MM.1S (cell line): ENCODE measurements around the gene ATF1.

Experiments used
- EZH2 ChIP-seq: fragments of 300-600 bp; sonication (generic); optimal IDR thresholded peaks from 2 replicates; pipeline ENCODE3; 2017; ENCODE audit warnings: low read depth, mild to moderate bottlenecking, antibody characterized with exemption, low read length, mixed read lengths
- TF ChIP-seq, protein P1 (sequence below): fragments of 300-600 bp; sonication (generic); IDR thresholded peaks from 2 replicates; pipeline ENCODE4 v1.5.1; 2016; ENCODE audit warnings: antibody characterized with exemption, low read length, mixed read lengths

DNA sequence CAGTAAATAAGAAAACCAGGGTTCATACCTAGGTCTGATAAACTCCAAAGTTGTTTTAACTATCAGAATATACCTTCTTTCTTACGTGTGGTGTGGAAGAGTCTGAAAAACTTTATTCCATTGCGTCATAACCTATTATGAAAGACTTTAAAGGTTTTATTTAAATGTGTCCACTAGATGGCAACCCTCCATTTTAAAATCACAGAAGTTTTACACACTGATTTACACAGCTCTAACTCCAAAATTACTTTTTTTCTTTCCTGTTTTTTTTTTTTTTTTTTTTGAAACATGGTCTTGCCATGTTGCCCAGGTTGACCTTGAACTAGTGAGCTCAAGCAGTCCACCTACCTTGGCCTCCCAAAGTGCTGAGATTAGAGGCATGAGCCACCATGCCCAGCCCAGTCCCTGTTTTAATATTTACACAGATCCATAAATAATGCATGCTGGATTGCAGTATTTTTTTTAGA is 61.5 kb downstream of the ATF1 start:
- TF ChIP-seq, protein P1, sequence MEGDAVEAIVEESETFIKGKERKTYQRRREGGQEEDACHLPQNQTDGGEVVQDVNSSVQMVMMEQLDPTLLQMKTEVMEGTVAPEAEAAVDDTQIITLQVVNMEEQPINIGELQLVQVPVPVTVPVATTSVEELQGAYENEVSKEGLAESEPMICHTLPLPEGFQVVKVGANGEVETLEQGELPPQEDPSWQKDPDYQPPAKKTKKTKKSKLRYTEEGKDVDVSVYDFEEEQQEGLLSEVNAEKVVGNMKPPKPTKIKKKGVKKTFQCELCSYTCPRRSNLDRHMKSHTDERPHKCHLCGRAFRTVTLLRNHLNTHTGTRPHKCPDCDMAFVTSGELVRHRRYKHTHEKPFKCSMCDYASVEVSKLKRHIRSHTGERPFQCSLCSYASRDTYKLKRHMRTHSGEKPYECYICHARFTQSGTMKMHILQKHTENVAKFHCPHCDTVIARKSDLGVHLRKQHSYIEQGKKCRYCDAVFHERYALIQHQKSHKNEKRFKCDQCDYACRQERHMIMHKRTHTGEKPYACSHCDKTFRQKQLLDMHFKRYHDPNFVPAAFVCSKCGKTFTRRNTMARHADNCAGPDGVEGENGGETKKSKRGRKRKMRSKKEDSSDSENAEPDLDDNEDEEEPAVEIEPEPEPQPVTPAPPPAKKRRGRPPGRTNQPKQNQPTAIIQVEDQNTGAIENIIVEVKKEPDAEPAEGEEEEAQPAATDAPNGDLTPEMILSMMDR: peak; percentile 46
- TF ChIP-seq EZH2: no peak
